GM23338 (cell line): ENCODE results near the gene PRSS57. TPM values are rescaled to one million over a fixed set of nuclear protein-coding genes. Genes with fewer than 3 reads are reported as not detected.

ENCODE experiments used
- ATAC-seq: fragments of 200-7000 bp; cut with Tn5 transposase; 3 replicates; pipeline ENCODE4 v1.9.1; 2020
- DNase-seq: peaks from one replicate; pipeline ENCODE4 v3.0.0-alpha.2; 2015; ENCODE audit warnings: low spot score
- H2AFZ ChIP-seq: fragments of 200-600 bp; sonication (generic); 2 replicates; pipeline ENCODE4 v1.8.0; 2016; ENCODE audit warnings: antibody characterized with exemption, mild to moderate bottlenecking, moderate library complexity
- H3F3A ChIP-seq: fragments of 200-600 bp; sonication (generic); replicated peaks from 2 replicates; pipeline ENCODE4 v1.8.0; 2017; ENCODE audit warnings: antibody characterized with exemption, mixed run types, low read depth
- H3K27ac ChIP-seq: fragments of 200-600 bp; sonication (generic); 2 replicates; pipeline ENCODE4 v1.6.1; 2016; ENCODE audit warnings: low read depth
- H3K27me3 ChIP-seq: fragments of 200-600 bp; sonication (generic); 2 replicates; pipeline ENCODE4 v1.8.0; 2016; ENCODE audit warnings: mild to moderate bottlenecking, mixed run types, moderate library complexity; ENCODE audit not compliant: insufficient read depth
- H3K36me3 ChIP-seq: fragments of 200-600 bp; sonication (generic); 2 replicates; pipeline ENCODE4 v1.8.0; 2016; ENCODE audit warnings: mild to moderate bottlenecking; ENCODE audit not compliant: insufficient read depth
- H3K4me1 ChIP-seq: fragments of 200-600 bp; sonication (generic); 2 replicates; pipeline ENCODE4 v1.8.0; 2016; ENCODE audit warnings: mild to moderate bottlenecking, moderate library complexity; ENCODE audit not compliant: insufficient read depth
- H3K4me2 ChIP-seq: fragments of 200-600 bp; sonication (generic); 2 replicates; pipeline ENCODE4 v1.7.1; 2017; ENCODE audit warnings: mixed run types
- H3K4me3 ChIP-seq: fragments of 200-600 bp; sonication (generic); 2 replicates; pipeline ENCODE4 v1.6.1; 2016; ENCODE audit warnings: mixed run types
- H3K79me2 ChIP-seq: fragments of 200-600 bp; sonication (generic); replicated peaks from 2 replicates; pipeline ENCODE4 v1.8.0; 2017; ENCODE audit warnings: mild to moderate bottlenecking; ENCODE audit not compliant: insufficient read depth
- H3K9me2 ChIP-seq: fragments of 200-600 bp; sonication (generic); 2 replicates; pipeline ENCODE4 v1.8.0; 2017; ENCODE audit not compliant: insufficient read depth
- H4K20me1 ChIP-seq: fragments of 200-600 bp; sonication (generic); replicated peaks from 2 replicates; pipeline ENCODE4 v1.8.0; 2017; ENCODE audit warnings: mild to moderate bottlenecking; ENCODE audit not compliant: insufficient read depth
- H3K27ac Mint-ChIP-seq: 2 replicates; pipeline ENCODE4 v1.8.0; 2020; ENCODE audit warnings: inconsistent platforms, mild to moderate bottlenecking, moderate library complexity, mixed read lengths
- H3K27me3 Mint-ChIP-seq: 3 replicates; pipeline ENCODE4 v1.8.0; 2022; ENCODE audit warnings: low read depth, mild to moderate bottlenecking, moderate library complexity, mixed read lengths, inconsistent platforms; ENCODE audit not compliant: insufficient read depth, poor library complexity
- H3K36me3 Mint-ChIP-seq: 3 replicates; pipeline ENCODE4 v1.8.0; 2021; ENCODE audit warnings: low read depth, mild to moderate bottlenecking, inconsistent platforms, moderate library complexity, mixed read lengths
- H3K4me1 Mint-ChIP-seq: 3 replicates; pipeline ENCODE4 v1.8.0; 2020; ENCODE audit warnings: mild to moderate bottlenecking, inconsistent platforms, mixed read lengths
- H3K4me3 Mint-ChIP-seq: 3 replicates; pipeline ENCODE4 v1.8.0; 2021; ENCODE audit warnings: moderate library complexity, mild to moderate bottlenecking, inconsistent platforms, mixed read lengths
- H3K9me3 Mint-ChIP-seq: 3 replicates; pipeline ENCODE4 v1.8.0; 2020; ENCODE audit warnings: moderate library complexity, mild to moderate bottlenecking, inconsistent platforms, mixed read lengths
- CREB1 ChIP-seq: fragments of 250-450 bp; sonication (Bioruptor Pico); IDR thresholded peaks from 2 replicates; pipeline ENCODE4 v1.5.0; 2020; ENCODE audit warnings: low read depth, mild to moderate bottlenecking, moderate library complexity
- CTCF ChIP-seq, 2 experiments: fragments of 200-600 bp in 1 of 2; sonication (generic) in 1 of 2; conservative IDR thresholded peaks; 2 replicates each; pipeline versions ENCODE4 v1.5.1 to v1.6.1; 2016 to 2017; ENCODE audit warnings: antibody characterized with exemption in 2 of 2, low read depth in 2 of 2, mild to moderate bottlenecking in 2 of 2, moderate library complexity in 1 of 2
- EZH2 ChIP-seq: fragments of 200-600 bp; sonication (generic); IDR thresholded peaks from one replicate; pipeline ENCODE4 v1.8.0; 2017; ENCODE audit warnings: antibody characterized with exemption, mild to moderate bottlenecking, low read depth; ENCODE audit not compliant: unreplicated experiment
- EZH2phosphoT487 ChIP-seq: fragments of 200-600 bp; sonication (generic); IDR thresholded peaks from one replicate; pipeline ENCODE4 v1.8.1; 2018; ENCODE audit warnings: antibody characterized with exemption; ENCODE audit not compliant: unreplicated experiment
- JUNB ChIP-seq: IDR thresholded peaks from one replicate; pipeline ENCODE4 v1.6.1; 2016; ENCODE audit warnings: antibody characterized with exemption; ENCODE audit not compliant: unreplicated experiment
- NANOG ChIP-seq: IDR thresholded peaks from 2 replicates; pipeline ENCODE4 v1.6.1; 2016; ENCODE audit warnings: antibody characterized with exemption, borderline replicate concordance
- POLR2AphosphoS5 ChIP-seq: IDR thresholded peaks from 2 replicates; pipeline ENCODE4 v1.6.1; 2016; ENCODE audit warnings: antibody characterized with exemption, low read depth
- STAT1 ChIP-seq: IDR thresholded peaks from one replicate; pipeline ENCODE4 v1.6.1; 2016; ENCODE audit warnings: antibody characterized with exemption; ENCODE audit not compliant: unreplicated experiment
- ZNF114 ChIP-seq: fragments of 250-450 bp; sonication (Bioruptor Pico); IDR thresholded peaks from 2 replicates; pipeline ENCODE4 v1.5.0; 2020; ENCODE audit warnings: mild to moderate bottlenecking, moderate library complexity
- ZNF331 ChIP-seq: fragments of 250-450 bp; sonication (Bioruptor Pico); IDR thresholded peaks from 2 replicates; pipeline ENCODE4 v1.5.0; 2020; ENCODE audit warnings: low read depth, mild to moderate bottlenecking, moderate library complexity
- polyA plus RNA-seq: library from polyadenylated mRNA; unstranded; fragments of >200 nt; fragmentation: Nextera tagmentation; extraction: Ambion mirVana; gene quantifications from 2 replicates; pipeline ENCODE4 v1.2.1, GENCODE V29; 2016
- total RNA-seq: library from RNA; depleted of rRNA; stranded (reverse); fragments of >200 nt; shearing (Covaris generic); gene quantifications from 2 replicates; pipeline ENCODE4 v1.2.3, GENCODE V29; 2014
- TF ChIP-seq, protein P1 (sequence below): IDR thresholded peaks from one replicate; pipeline ENCODE4 v1.6.1; 2018; ENCODE audit warnings: antibody characterized with exemption; ENCODE audit not compliant: unreplicated experiment
- TF ChIP-seq, protein P2 (sequence below): fragments of 250-450 bp; sonication (Bioruptor Pico); IDR thresholded peaks from 2 replicates; pipeline ENCODE4 v1.5.0; 2020; ENCODE audit warnings: mild to moderate bottlenecking, moderate library complexity
- TF ChIP-seq, protein P3 (sequence below): IDR thresholded peaks from 2 replicates; pipeline ENCODE4 v1.6.1; 2016; ENCODE audit warnings: antibody characterized with exemption

Gene PRSS57
- total and polyA plus RNA-seq, 2 experiments from 2014 or later, result 0.34 TPM; not detected in 1

DNA sequence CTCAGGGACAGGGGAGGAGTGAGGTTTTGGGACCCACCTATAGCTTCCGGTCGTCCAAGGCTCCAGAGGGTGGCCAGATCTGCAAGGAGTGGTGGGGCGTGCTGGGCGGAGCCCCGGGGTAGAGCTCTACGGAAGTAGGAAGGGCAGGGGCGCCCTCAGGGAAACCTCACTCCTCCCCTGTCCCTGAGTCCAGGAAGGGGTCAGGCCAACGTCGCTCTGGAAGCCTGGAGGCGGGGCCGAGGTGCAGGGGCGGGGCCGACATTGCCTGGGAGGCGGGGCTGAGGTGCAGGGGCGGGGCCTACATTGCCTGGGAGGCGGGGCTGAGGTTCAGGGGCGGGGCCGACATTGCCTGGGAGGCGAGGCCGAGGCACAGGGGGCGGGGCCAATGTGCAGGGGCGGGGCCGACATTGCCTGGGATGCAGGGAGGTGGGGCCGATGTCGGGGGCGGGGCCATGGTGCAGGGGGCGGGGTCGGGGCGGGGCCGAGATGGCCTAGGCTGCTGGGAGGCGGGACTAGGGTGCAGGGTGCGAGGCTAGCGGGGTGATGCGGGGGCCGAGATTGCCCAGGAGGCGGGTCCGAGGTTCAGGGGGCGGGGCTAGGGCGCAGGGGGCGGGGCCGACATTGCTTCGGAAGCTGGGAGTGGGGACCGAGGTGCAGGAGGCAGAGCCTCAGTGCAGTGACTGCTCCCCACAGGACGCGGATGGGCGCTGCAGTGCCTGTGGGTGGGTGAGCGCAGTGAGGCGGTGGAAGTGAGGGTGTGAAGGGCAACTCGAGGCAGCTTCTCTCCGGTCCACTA lies 8.6 kb upstream of the PRSS57 start:
- DNase-seq (peak; percentile 96), ATAC-seq (peak; percentile 95)
- H3K36me3 Mint-ChIP-seq, result peaks cover 4% of the 10 kb centered on the region; the same call in 1 of the 3 replicates
- Histone ChIP-seq H3K4me2 (peak overlapping the region; percentile 83), H3K9me2 (no peaks in the 10 kb centered on the region), H3K79me2 (no peaks in the 10 kb centered on the region), H3K4me1 (no peaks in the 10 kb centered on the region; the same call in 1 of the 2 replicates), H4K20me1 (no peaks in the 10 kb centered on the region), H3K4me3 (peak overlapping the region; percentile 52), H3K27ac (no peak overlapping the region), H2AFZ (peak overlapping the region; percentile 76), H3F3A (0 out of 2 replicates have a peak, but pooled peaks cover 6% of the 10 kb centered on the region), H3K27me3 (no peaks in the 10 kb centered on the region), H3K36me3 (no peaks in the 10 kb centered on the region)
- H3K4me3 Mint-ChIP-seq, result peak overlapping the region; percentile 62
- peaks cover 6% of the 10 kb centered on the region; the same call in 2 of the 3 replicates for H3K4me1 Mint-ChIP-seq
- peak overlapping the region; percentile 89; the same call in 1 of the 2 replicates for H3K27ac Mint-ChIP-seq
- peaks cover 12% of the 10 kb centered on the region for H3K27me3 Mint-ChIP-seq
- H3K9me3 Mint-ChIP-seq, result peaks cover 12% of the 10 kb centered on the region; the same call in 2 of the 3 replicates
- TF ChIP-seq POLR2AphosphoS5, result peak; percentile 84
- no peak for TF ChIP-seq CREB1 (CRISPR knock-in tag)
- TF ChIP-seq STAT1, result peak; percentile 21
- TF ChIP-seq, protein P1, sequence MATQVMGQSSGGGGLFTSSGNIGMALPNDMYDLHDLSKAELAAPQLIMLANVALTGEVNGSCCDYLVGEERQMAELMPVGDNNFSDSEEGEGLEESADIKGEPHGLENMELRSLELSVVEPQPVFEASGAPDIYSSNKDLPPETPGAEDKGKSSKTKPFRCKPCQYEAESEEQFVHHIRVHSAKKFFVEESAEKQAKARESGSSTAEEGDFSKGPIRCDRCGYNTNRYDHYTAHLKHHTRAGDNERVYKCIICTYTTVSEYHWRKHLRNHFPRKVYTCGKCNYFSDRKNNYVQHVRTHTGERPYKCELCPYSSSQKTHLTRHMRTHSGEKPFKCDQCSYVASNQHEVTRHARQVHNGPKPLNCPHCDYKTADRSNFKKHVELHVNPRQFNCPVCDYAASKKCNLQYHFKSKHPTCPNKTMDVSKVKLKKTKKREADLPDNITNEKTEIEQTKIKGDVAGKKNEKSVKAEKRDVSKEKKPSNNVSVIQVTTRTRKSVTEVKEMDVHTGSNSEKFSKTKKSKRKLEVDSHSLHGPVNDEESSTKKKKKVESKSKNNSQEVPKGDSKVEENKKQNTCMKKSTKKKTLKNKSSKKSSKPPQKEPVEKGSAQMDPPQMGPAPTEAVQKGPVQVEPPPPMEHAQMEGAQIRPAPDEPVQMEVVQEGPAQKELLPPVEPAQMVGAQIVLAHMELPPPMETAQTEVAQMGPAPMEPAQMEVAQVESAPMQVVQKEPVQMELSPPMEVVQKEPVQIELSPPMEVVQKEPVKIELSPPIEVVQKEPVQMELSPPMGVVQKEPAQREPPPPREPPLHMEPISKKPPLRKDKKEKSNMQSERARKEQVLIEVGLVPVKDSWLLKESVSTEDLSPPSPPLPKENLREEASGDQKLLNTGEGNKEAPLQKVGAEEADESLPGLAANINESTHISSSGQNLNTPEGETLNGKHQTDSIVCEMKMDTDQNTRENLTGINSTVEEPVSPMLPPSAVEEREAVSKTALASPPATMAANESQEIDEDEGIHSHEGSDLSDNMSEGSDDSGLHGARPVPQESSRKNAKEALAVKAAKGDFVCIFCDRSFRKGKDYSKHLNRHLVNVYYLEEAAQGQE, result no peak
- no peak for TF ChIP-seq JUNB
- TF ChIP-seq ZNF114 (CRISPR knock-in tag), result no peak
- TF ChIP-seq CTCF (conservative IDR thresholded peaks at IDR 0.05; ENCODE audit: low read depth in 2 of 2), result peak in 1 of 2 experiments; percentile 9; a peak in 1 of 4 replicates
- no peak for TF ChIP-seq EZH2phosphoT487
- TF ChIP-seq, protein P2, sequence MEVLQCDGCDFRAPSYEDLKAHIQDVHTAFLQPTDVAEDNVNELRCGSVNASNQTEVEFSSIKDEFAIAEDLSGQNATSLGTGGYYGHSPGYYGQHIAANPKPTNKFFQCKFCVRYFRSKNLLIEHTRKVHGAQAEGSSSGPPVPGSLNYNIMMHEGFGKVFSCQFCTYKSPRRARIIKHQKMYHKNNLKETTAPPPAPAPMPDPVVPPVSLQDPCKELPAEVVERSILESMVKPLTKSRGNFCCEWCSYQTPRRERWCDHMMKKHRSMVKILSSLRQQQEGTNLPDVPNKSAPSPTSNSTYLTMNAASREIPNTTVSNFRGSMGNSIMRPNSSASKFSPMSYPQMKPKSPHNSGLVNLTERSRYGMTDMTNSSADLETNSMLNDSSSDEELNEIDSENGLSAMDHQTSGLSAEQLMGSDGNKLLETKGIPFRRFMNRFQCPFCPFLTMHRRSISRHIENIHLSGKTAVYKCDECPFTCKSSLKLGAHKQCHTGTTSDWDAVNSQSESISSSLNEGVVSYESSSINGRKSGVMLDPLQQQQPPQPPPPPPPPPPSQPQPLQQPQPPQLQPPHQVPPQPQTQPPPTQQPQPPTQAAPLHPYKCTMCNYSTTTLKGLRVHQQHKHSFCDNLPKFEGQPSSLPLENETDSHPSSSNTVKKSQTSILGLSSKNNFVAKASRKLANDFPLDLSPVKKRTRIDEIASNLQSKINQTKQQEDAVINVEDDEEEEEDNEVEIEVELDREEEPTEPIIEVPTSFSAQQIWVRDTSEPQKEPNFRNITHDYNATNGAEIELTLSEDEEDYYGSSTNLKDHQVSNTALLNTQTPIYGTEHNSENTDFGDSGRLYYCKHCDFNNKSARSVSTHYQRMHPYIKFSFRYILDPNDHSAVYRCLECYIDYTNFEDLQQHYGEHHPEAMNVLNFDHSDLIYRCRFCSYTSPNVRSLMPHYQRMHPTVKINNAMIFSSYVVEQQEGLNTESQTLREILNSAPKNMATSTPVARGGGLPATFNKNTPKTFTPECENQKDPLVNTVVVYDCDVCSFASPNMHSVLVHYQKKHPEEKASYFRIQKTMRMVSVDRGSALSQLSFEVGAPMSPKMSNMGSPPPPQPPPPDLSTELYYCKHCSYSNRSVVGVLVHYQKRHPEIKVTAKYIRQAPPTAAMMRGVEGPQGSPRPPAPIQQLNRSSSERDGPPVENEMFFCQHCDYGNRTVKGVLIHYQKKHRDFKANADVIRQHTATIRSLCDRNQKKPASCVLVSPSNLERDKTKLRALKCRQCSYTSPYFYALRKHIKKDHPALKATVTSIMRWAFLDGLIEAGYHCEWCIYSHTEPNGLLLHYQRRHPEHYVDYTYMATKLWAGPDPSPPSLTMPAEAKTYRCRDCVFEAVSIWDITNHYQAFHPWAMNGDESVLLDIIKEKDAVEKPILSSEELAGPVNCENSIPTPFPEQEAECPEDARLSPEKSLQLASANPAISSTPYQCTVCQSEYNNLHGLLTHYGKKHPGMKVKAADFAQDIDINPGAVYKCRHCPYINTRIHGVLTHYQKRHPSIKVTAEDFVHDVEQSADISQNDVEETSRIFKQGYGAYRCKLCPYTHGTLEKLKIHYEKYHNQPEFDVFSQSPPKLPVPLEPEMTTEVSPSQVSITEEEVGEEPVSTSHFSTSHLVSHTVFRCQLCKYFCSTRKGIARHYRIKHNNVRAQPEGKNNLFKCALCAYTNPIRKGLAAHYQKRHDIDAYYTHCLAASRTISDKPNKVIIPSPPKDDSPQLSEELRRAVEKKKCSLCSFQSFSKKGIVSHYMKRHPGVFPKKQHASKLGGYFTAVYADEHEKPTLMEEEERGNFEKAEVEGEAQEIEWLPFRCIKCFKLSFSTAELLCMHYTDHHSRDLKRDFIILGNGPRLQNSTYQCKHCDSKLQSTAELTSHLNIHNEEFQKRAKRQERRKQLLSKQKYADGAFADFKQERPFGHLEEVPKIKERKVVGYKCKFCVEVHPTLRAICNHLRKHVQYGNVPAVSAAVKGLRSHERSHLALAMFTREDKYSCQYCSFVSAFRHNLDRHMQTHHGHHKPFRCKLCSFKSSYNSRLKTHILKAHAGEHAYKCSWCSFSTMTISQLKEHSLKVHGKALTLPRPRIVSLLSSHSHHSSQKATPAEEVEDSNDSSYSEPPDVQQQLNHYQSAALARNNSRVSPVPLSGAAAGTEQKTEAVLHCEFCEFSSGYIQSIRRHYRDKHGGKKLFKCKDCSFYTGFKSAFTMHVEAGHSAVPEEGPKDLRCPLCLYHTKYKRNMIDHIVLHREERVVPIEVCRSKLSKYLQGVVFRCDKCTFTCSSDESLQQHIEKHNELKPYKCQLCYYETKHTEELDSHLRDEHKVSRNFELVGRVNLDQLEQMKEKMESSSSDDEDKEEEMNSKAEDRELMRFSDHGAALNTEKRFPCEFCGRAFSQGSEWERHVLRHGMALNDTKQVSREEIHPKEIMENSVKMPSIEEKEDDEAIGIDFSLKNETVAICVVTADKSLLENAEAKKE (CRISPR knock-in tag), result no peak
- no peak for TF ChIP-seq EZH2
- TF ChIP-seq, protein P3, sequence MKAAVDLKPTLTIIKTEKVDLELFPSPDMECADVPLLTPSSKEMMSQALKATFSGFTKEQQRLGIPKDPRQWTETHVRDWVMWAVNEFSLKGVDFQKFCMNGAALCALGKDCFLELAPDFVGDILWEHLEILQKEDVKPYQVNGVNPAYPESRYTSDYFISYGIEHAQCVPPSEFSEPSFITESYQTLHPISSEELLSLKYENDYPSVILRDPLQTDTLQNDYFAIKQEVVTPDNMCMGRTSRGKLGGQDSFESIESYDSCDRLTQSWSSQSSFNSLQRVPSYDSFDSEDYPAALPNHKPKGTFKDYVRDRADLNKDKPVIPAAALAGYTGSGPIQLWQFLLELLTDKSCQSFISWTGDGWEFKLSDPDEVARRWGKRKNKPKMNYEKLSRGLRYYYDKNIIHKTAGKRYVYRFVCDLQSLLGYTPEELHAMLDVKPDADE, result no peak
- no peak for TF ChIP-seq NANOG
- no peak for TF ChIP-seq ZNF331 (CRISPR knock-in tag)
